Chondrocyte (in vitro differentiated cells): ENCODE measurements around the gene DCAF6. TPM values are rescaled to one million over a fixed set of nuclear protein-coding genes. Genes with fewer than 3 reads are reported as not detected.

Source experiments
- DNase-seq: peaks from one replicate; pipeline ENCODE4 v3.0.0; 2021; ENCODE audit warnings: mixed read lengths, low spot score
- H3K27ac Mint-ChIP-seq: one replicate; pipeline ENCODE4 v1.8.0; 2021; ENCODE audit warnings: mild to moderate bottlenecking, moderate library complexity, mixed read lengths; ENCODE audit not compliant: unreplicated experiment
- H3K27me3 Mint-ChIP-seq: 2 replicates; pipeline ENCODE4 v1.8.0; 2021; ENCODE audit warnings: low read depth, mixed read lengths
- H3K36me3 Mint-ChIP-seq: 2 replicates; pipeline ENCODE4 v1.8.0; 2021; ENCODE audit warnings: low read depth, mixed read lengths
- H3K4me1 Mint-ChIP-seq: 2 replicates; pipeline ENCODE4 v1.8.0; 2021; ENCODE audit warnings: low read depth, mild to moderate bottlenecking, mixed read lengths
- H3K4me3 Mint-ChIP-seq: one replicate; pipeline ENCODE4 v1.8.0; 2021; ENCODE audit warnings: mild to moderate bottlenecking, moderate library complexity, mixed read lengths; ENCODE audit not compliant: unreplicated experiment
- H3K9me3 Mint-ChIP-seq: 2 replicates; pipeline ENCODE4 v1.8.0; 2021; ENCODE audit warnings: low read depth, mixed read lengths
- CTCF ChIP-seq: fragments of 200-600 bp; sonication (generic); IDR thresholded peaks from 2 replicates; pipeline ENCODE4 v1.5.0; 2021; ENCODE audit warnings: antibody characterized with exemption, mild to moderate bottlenecking, moderate library complexity
- total RNA-seq: library from RNA; stranded (reverse); gene quantifications from 3 replicates; pipeline ENCODE4 v1.2.1, GENCODE V29; 2021

The DCAF6 gene
- total RNA-seq, 1 donor from 2014 or later: 49.4 TPM

- H3K27ac Mint-ChIP-seq: no peak overlapping the region
- no peaks in the 10 kb centered on the region for H3K27me3 Mint-ChIP-seq
- H3K36me3 Mint-ChIP-seq: peaks cover 21% of the 10 kb centered on the region
- no peak overlapping the region for H3K4me3 Mint-ChIP-seq
- peaks cover 8% of the 10 kb centered on the region for H3K4me1 Mint-ChIP-seq
- no peaks in the 10 kb centered on the region for H3K9me3 Mint-ChIP-seq
- no peak for TF ChIP-seq CTCF
- no peak for DNase-seq
Measured at GRCh38 chr1:168093616-168094015, 157.1 kb downstream of the DCAF6 start.

DNA sequence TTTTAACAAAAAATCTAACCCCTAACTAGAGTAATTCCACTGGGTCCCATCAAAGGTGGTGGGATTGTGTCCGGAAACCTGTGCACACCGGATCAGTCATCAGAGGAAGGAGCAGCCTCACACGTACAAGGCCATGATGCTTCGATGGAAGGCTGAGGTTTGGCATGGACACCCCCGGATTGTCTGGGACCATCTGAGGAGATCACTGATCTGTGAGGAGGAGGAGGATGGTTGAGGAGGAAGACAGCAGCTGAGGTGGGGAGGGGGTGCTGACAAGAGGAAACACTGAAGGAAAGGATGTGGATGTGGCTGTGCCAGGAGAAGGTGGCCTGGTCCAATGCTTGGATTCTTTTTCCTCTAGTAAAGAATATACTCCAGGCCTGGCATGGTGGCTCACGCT lies 159.0 kb downstream of the DCAF6 start:
- no peak for DNase-seq

GRCh38 chr1:168096296-168097165 lies 160.0 kb downstream of the DCAF6 start:
- H3K9me3 Mint-ChIP-seq: no peaks in the 10 kb centered on the region
- DNase-seq: no peak
- H3K27me3 Mint-ChIP-seq: no peaks in the 10 kb centered on the region
- no peak overlapping the region for H3K4me3 Mint-ChIP-seq
- no peak overlapping the region for H3K27ac Mint-ChIP-seq
- peaks cover 25% of the 10 kb centered on the region for H3K36me3 Mint-ChIP-seq
- H3K4me1 Mint-ChIP-seq: peaks cover 5% of the 10 kb centered on the region
- TF ChIP-seq CTCF: no peak

More for the DNA sequence above, 159.0 kb downstream of the DCAF6 start:
- Mint-ChIP-seq H3K36me3 (peaks cover 25% of the 10 kb centered on the region), H3K27me3 (no peaks in the 10 kb centered on the region), H3K27ac (no peak overlapping the region), H3K4me1 (peaks cover 2% of the 10 kb centered on the region), H3K4me3 (no peak overlapping the region), H3K9me3 (no peaks in the 10 kb centered on the region)
- no peak for TF ChIP-seq CTCF

DNA sequence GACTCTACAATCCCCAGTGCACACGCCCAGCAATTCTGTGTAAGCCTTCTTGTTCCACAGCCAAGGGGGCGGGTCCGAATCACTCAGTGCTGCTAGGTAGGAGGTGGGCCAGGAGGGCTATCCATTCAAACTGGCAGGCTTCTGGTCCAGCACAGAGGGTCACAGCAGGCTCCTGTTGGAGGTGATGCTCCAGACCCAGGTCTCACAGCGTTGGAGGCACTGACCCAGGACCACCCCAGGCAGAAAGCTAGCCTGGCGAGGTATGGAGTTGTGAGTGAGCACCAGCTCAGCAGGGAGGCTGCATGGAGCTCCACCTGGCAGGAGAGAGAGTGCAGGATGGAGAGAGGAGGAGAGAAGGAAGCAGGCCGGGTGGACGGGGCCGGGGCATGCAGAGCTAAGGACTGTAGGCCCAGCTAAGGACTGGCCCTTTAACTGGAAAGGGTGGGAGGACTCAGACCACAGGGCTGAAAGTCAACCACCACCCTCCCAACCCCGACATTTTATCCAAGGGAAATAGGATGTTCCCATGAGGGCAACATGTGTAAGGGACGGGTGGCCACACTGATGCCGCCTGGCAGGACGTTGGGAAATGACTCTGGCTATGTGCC lies 161.5 kb downstream of the DCAF6 start:
- H3K36me3 Mint-ChIP-seq: peaks cover 27% of the 10 kb centered on the region
- H3K9me3 Mint-ChIP-seq: no peaks in the 10 kb centered on the region
- H3K4me1 Mint-ChIP-seq: peaks cover 5% of the 10 kb centered on the region
- H3K4me3 Mint-ChIP-seq: no peak overlapping the region
- TF ChIP-seq CTCF: no peak
- no peak for DNase-seq
- H3K27ac Mint-ChIP-seq: no peak overlapping the region
- no peaks in the 10 kb centered on the region for H3K27me3 Mint-ChIP-seq

DNA sequence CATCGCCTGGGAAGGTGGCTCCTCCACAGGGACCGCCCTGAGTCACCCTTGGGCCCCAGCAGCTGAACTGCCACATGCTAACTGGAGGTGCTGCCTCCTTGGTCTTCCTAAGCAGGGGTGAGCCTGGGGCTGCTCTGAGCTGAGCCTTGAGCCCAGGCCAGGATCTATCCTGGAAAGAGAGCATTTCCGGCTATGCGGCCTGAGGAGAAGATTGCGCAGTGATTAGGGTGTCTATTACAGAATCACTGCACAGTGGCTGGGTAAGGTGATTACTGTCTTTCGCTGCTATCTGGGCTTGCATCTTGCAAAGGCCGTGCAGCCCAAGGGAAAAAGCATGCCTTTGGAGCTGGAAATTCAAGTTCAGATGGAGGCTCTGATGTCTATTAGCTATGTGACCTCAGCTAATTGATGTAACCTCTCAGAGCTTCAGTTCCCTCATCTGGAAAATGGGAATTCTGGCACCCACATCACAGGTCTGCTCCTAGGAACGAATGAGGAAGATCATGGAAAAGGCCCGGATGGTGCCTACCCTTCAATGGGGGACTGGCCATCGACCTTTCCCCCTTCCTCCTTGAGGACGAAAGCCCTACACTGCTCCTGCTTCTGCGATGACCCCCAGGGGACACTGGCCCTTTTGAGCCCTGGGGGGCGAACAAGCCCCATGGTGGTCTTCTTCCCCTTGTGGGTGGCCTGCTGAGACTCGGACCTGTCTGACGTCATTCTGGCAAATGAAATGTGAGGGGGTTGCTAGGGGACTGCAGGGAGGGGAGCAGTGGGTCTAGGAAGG lies 162.2 kb downstream of the DCAF6 start:
- TF ChIP-seq CTCF: no peak
- H3K27ac Mint-ChIP-seq: no peak overlapping the region
- H3K4me3 Mint-ChIP-seq: no peak overlapping the region

More for the DNA sequence above, 162.2 kb downstream of the DCAF6 start:
- H3K4me1 Mint-ChIP-seq: peaks cover 5% of the 10 kb centered on the region
- peaks cover 29% of the 10 kb centered on the region for H3K36me3 Mint-ChIP-seq
- no peaks in the 10 kb centered on the region for H3K9me3 Mint-ChIP-seq
- no peak for DNase-seq
- no peaks in the 10 kb centered on the region for H3K27me3 Mint-ChIP-seq
